Measurements from ENCODE around the gene ZNF10. TPM values are rescaled to one million over a fixed set of nuclear protein-coding genes. Genes with fewer than 3 reads are reported as not detected.

The ZNF10 gene
- polyA plus RNA-seq, 1 of the 3 experiments (the other 2 are of a cell fraction): 4.5 TPM

GRCh38 chr12:133204264-133204603 lies 73.8 kb downstream of the ZNF10 start:
- no peak for TF ChIP-seq GATA2 (CRISPR knock-in tag; IDR thresholded peaks at IDR 0.05)
- TF ChIP-seq SMC3 (IDR thresholded peaks at IDR 0.05; ENCODE audit: low read depth, low read length): no peak
- no peak for TF ChIP-seq SIN3A (IDR thresholded peaks at IDR 0.05; ENCODE audit: borderline replicate concordance, low read depth, low read length)
- TF ChIP-seq REST (IDR thresholded peaks at IDR 0.05; ENCODE audit: low read depth, low read length): no peak
- no peak for TF ChIP-seq FOSL2 (IDR thresholded peaks at IDR 0.05; ENCODE audit: borderline replicate concordance, low read depth)
- no peak for TF ChIP-seq YY1 (IDR thresholded peaks at IDR 0.05; ENCODE audit: low read depth)
- no peak for TF ChIP-seq RAD21 (IDR thresholded peaks at IDR 0.05; ENCODE audit: low read length)
- Histone ChIP-seq H3K4me3 (ENCODE audit: low read depth in 2 of 2, low read length in 1 of 2) (peak overlapping the region in 1 of 2 experiments; percentile 12; a peak in 1 of 4 replicates), H2AFZ (ENCODE audit: low read depth) (no peak overlapping the region), H3K9ac (no peak overlapping the region), H3K4me1 (ENCODE audit: control insufficient read depth in 1 of 2, insufficient read depth in 2 of 2, low read depth in 1 of 2, low read length in 1 of 2) (no peaks in the 10 kb centered on the region), H3K36me3 (replicated peaks in 1 of 2; ENCODE audit: control insufficient read depth in 1 of 2, insufficient read depth in 2 of 2, low read length in 1 of 2) (peaks cover 32 to 46% of the 10 kb centered on the region in 2 experiments), H3K9me3 (peaks cover 76% of the 10 kb centered on the region), H3K79me2 (ENCODE audit: insufficient read depth) (no peaks in the 10 kb centered on the region), H3K27ac (ENCODE audit: low read depth in 2 of 2, low read length in 1 of 2) (no peak overlapping the region), H4K20me1 (ENCODE audit: insufficient read depth) (no peaks in the 10 kb centered on the region), H3K9me2 (no peaks in the 10 kb centered on the region), H3K4me2 (no peak overlapping the region), H3F3A (replicated peaks; ENCODE audit: insufficient read depth) (peaks cover 29% of the 10 kb centered on the region), H3K27me3 (ENCODE audit: insufficient read depth) (no peaks in the 10 kb centered on the region)
- 84% methylated on average over 1 of the region's 1 CpG for WGBS (ENCODE audit: low lambda C conversion rate)
- ChIA-PET CTCF (interaction anchor here (1.0 kb wide), 1 partner anchor 9 kb away, joined by 5 read pairs; no protein-coding TSS in a partner anchor), POLR2A (no interaction called here)
- DNase-seq: no peak

DNA sequence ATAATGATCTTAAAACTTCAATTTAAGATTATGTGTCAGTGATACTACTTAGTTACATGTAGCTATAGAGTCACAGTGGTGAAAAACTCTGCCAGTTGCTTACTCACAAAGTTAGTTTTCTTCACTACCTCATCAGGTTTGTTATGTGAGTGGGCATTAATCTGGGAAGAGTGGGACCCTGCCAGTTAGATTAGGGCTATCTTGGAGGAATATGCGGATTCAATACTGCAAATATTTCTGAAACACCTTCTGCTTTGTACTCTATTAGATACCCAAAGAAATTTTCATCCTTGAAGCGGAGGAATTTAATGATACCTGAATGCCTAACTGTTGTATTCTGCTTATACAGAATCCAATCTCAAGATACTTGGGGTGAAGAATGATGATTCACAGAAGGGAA lies 76.0 kb downstream of the ZNF10 start:
- POLR2A ChIA-PET: no interaction called here
- Histone ChIP-seq H3F3A (replicated peaks; ENCODE audit: insufficient read depth) (peaks cover 29% of the 10 kb centered on the region), H3K4me2 (no peak overlapping the region), H3K27me3 (ENCODE audit: insufficient read depth) (no peaks in the 10 kb centered on the region), H3K9me3 (peaks cover 65% of the 10 kb centered on the region), H3K79me2 (ENCODE audit: insufficient read depth) (no peaks in the 10 kb centered on the region), H3K9ac (no peak overlapping the region), H3K27ac (ENCODE audit: low read depth in 2 of 2, low read length in 1 of 2) (no peak overlapping the region), H3K9me2 (no peaks in the 10 kb centered on the region), H3K36me3 (replicated peaks in 1 of 2; ENCODE audit: control insufficient read depth in 1 of 2, insufficient read depth in 2 of 2, low read length in 1 of 2) (peaks cover 22 to 35% of the 10 kb centered on the region in 2 experiments), H2AFZ (ENCODE audit: low read depth) (no peak overlapping the region), H4K20me1 (ENCODE audit: insufficient read depth) (no peaks in the 10 kb centered on the region), H3K4me1 (ENCODE audit: control insufficient read depth in 1 of 2, insufficient read depth in 2 of 2, low read depth in 1 of 2, low read length in 1 of 2) (no peaks in the 10 kb centered on the region), H3K4me3 (ENCODE audit: low read depth in 2 of 2, low read length in 1 of 2) (no peak overlapping the region)
- CTCF ChIA-PET: no interaction called here
- 86% methylated on average over 2 of the region's 2 CpGs for WGBS (ENCODE audit: low lambda C conversion rate)
- no peak for TF ChIP-seq SIN3A (IDR thresholded peaks at IDR 0.05; ENCODE audit: borderline replicate concordance, low read depth, low read length)
- TF ChIP-seq GABPA (IDR thresholded peaks at IDR 0.05; ENCODE audit: low read depth): no peak
- TF ChIP-seq ZBTB33 (IDR thresholded peaks at IDR 0.05; ENCODE audit: borderline replicate concordance, low read depth): no peak
- no peak for TF ChIP-seq TEAD4 (IDR thresholded peaks at IDR 0.05; ENCODE audit: borderline replicate concordance, insufficient read depth)
- TF ChIP-seq RFX5 (IDR thresholded peaks at IDR 0.05; ENCODE audit: low read length): no peak
- TF ChIP-seq, protein P1, sequence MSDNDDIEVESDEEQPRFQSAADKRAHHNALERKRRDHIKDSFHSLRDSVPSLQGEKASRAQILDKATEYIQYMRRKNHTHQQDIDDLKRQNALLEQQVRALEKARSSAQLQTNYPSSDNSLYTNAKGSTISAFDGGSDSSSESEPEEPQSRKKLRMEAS (IDR thresholded peaks at IDR 0.05; ENCODE audit: low read depth): no peak
- no peak for DNase-seq

Other genes with a start within 250 kb of the ZNF10 start
- gene CHFR, start 243.0 kb upstream of the ZNF10 start, polyA plus RNA-seq (2012; rRNA removed): 31.6 and 39.3 TPM in 2 replicates
- gene ZNF605, start 174.3 kb upstream of the ZNF10 start, polyA plus RNA-seq (2012; rRNA removed): 4.0 and 6.9 TPM in 2 replicates
- gene ZNF26, start 144.3 kb upstream of the ZNF10 start, polyA plus RNA-seq (2012; rRNA removed): 7.3 and 9.4 TPM in 2 replicates
- 12.2 and 20.2 TPM in 2 replicates for gene ZNF84, start 93.1 kb upstream of the ZNF10 start, polyA plus RNA-seq (2012; rRNA removed)
- 5.1 and 7.9 TPM in 2 replicates for gene ZNF140, start 49.7 kb upstream of the ZNF10 start, polyA plus RNA-seq (2012; rRNA removed)
- 0.33 and 0.50 TPM in 2 replicates for gene ZNF891, start 353 bp upstream of the ZNF10 start, polyA plus RNA-seq (2012; rRNA removed)
- 5.2 and 5.5 TPM in 2 replicates for gene ZNF268, start 50.9 kb downstream of the ZNF10 start, polyA plus RNA-seq (2012; rRNA removed)
- not detected in 2 replicates for gene ANHX, start 105.2 kb downstream of the ZNF10 start, polyA plus RNA-seq (2012; rRNA removed)

Measured in SK-N-SH (cell line).